NB4 (cell line): ENCODE measurements around the gene COL23A1.
"Not testable (repeated sequence)": the region's sequence is repeated elsewhere in the genome, so short reads cannot be mapped to it uniquely, and the experiment has no call there.

Source experiments
- DNase-seq: peaks from one replicate; pipeline ENCODE4 v3.0.0; 2010; ENCODE audit warnings: low read depth
- H3K4me3 ChIP-seq: one replicate; pipeline ENCODE4 v1.5.1; 2011; ENCODE audit warnings: mild to moderate bottlenecking, low read depth, low read length, moderate library complexity
- MYC ChIP-seq: IDR thresholded peaks from 2 replicates; pipeline ENCODE4 v1.6.1; 2011; ENCODE audit warnings: low read depth, low read length
- POLR2A ChIP-seq: IDR thresholded peaks from 2 replicates; pipeline ENCODE4 v1.6.1; 2011; ENCODE audit warnings: mild to moderate bottlenecking; ENCODE audit not compliant: insufficient read length; ENCODE audit errors: extremely low read depth
- TF ChIP-seq, protein P1 (sequence below): IDR thresholded peaks from 2 replicates; pipeline ENCODE4 v1.6.1; 2011; ENCODE audit warnings: low read depth, low read length
- TF ChIP-seq, protein P2 (sequence below): IDR thresholded peaks from one replicate; pipeline ENCODE4 v1.5.1; 2012; ENCODE audit warnings: low read depth, low read length

Gene COL23A1

DNA sequence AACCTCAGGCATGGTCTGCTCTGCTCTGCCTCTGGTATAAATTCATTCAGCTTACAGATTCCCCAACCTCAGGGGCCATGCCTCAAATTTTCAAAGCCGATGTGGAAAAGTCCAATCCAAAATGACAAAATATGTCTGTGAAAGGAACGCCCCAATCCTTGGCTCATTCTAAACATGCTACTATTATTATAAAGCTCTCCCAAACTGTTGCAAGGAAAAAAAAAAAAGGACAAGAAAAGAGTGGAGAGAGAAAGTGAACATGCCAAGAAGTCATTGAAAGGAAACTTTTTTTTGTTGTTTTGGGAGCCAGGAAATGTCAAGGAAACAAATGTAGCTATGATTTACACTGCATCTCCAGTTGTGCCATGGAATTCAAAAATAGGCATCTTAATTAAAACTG lies 3.8 kb downstream of the COL23A1 start:
- no peak overlapping the region for H3K4me3 ChIP-seq
- TF ChIP-seq POLR2A (no peak), MYC (no peak)
- TF ChIP-seq, protein P1, sequence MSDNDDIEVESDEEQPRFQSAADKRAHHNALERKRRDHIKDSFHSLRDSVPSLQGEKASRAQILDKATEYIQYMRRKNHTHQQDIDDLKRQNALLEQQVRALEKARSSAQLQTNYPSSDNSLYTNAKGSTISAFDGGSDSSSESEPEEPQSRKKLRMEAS: no peak
- no peak for DNase-seq

DNA sequence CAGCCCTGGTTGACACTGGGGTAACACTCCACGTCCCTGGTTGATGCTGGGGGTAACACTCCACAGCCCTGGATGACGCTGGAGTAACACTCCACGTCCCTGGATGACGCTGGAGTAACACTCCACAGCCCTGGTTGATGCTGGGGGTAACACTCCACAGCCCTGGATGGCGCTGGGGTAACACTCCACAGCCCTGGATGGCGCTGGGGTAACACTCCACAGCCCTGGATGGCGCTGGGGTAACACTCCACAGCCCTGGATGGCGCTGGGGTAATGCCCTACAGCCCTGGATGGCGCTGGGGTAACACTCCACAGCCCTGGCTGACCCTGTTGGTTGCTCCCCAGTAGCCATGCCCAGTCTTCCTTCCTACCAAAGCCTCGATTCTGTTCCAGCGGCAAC lies 4.8 kb downstream of the COL23A1 start:
- H3K4me3 ChIP-seq: not testable (repeated sequence)
- DNase-seq: peak; percentile 51

DNA sequence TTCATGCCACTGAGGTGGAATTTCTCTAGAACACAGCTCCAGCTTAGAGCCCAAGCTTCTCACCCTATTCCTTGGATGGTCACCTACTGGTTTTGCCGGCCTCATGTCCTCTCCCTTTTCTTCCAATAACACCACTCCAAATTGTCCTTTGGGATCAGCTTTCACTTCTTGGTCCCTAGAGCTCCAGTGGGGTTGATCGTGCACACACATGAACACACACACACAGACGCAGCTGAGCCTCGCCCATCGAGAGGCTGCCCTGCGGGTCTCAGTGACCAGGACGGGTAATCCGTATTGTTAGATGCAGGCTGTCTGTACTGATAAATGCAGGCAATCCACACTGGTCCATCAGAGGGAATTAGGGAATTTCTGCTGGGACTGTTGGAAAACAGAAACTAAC lies 6.9 kb downstream of the COL23A1 start:
- no peak overlapping the region for H3K4me3 ChIP-seq
- TF ChIP-seq, protein P2, sequence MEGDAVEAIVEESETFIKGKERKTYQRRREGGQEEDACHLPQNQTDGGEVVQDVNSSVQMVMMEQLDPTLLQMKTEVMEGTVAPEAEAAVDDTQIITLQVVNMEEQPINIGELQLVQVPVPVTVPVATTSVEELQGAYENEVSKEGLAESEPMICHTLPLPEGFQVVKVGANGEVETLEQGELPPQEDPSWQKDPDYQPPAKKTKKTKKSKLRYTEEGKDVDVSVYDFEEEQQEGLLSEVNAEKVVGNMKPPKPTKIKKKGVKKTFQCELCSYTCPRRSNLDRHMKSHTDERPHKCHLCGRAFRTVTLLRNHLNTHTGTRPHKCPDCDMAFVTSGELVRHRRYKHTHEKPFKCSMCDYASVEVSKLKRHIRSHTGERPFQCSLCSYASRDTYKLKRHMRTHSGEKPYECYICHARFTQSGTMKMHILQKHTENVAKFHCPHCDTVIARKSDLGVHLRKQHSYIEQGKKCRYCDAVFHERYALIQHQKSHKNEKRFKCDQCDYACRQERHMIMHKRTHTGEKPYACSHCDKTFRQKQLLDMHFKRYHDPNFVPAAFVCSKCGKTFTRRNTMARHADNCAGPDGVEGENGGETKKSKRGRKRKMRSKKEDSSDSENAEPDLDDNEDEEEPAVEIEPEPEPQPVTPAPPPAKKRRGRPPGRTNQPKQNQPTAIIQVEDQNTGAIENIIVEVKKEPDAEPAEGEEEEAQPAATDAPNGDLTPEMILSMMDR: no peak
- TF ChIP-seq MYC (no peak), POLR2A (no peak)
- TF ChIP-seq, protein P1: no peak
- DNase-seq: no peak

DNA sequence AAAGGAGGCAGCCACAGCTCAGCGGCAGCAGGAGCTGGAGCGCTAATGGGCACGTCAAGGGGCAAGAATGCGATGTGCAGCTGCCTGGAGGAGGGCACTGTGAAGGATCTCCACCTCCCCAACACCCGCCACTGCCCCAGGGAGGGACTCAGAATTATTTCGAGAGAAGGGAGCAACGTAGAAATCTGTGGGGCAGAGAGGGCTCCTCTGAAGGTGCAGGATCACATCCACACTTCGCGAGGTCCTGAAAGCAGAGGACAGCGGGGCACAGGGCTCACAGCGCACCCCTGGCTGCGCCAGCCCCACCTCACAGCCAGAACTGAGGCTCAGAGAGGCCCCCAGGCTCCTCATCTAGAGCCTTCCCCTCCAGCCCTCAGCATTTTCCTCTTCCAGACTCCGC lies 7.9 kb downstream of the COL23A1 start:
- H3K4me3 ChIP-seq: no peak overlapping the region
- TF ChIP-seq, protein P1: no peak
- no peak for TF ChIP-seq MYC
- no peak for TF ChIP-seq POLR2A
- TF ChIP-seq, protein P2: no peak
- no peak for DNase-seq

DNA sequence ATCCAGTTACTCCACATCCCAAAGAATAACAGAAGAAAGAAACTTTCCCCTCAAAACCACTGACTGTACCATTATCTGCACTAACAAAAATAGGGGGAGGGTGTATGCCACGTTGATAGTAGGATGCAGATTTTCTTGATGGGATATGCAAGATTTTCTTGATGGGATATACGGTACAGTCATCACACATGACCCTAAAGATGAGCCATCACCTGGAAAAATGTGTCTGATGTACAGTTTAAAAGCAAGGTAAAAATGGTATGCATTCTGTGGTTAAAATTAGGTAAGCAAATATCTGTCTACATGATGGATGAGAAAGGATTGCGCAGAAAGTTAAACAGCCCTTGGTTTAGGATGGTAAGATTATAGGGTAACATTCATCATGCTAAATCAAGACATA lies 8.6 kb downstream of the COL23A1 start:
- no peak overlapping the region for H3K4me3 ChIP-seq
- DNase-seq: no peak
- TF ChIP-seq POLR2A (no peak), MYC (no peak)
- TF ChIP-seq, protein P1: no peak
- TF ChIP-seq, protein P2: no peak

DNA sequence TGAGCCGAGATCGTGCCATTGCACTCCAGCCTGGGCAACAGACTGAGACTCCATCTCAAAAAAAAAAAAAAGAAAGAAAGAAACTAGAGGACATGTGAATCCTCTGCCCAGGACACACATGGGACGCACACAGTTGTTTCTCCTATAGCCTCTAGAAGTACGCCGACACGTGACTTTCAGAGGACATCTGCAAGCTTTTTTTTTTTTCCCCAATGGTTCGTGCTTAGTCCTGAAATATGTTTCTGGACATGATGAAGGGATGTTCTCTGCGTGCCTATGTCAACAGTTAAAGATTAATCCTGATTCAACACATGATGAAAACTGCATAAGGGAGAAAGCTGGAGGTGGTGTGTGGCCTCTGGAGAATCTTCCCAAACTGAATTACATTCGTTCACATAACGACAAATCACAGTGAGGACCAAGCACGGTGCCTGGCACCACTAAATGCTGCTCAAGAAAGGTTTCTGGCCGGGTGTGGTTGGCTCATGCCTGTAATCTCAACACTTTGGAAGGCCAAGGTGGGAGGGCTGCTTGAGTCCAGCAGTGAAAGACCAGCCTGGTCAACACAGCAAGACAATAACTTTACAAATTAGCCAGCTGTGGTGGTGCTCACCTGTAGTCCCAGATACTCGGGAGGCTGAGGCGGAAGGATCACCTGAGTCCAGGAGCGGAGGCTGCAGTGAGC lies 9.8 kb downstream of the COL23A1 start:
- no peak for DNase-seq
- TF ChIP-seq, protein P2: no peak
- TF ChIP-seq MYC (no peak), POLR2A (no peak)
- TF ChIP-seq, protein P1: no peak
- no peak overlapping the region for H3K4me3 ChIP-seq

DNA sequence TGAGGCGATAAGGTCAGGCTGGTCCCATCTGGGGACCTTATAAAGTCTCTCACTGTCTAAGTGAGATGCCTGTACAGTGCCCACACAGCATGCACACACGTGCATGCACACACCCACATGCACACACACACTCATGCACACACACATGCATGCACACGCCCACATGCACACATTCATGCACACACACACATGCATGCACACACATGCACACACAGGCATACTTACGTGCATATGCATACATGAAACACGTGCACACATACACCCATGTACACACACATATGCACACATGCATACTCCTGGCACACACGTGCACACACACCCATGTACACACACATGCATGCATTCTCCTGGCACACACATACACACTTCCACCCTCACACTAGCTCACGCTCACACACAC lies 12.2 kb downstream of the COL23A1 start:
- DNase-seq: no peak
- H3K4me3 ChIP-seq: no peak overlapping the region
- TF ChIP-seq POLR2A: no peak
